Astrocyte (in vitro differentiated cells and primary cell): ENCODE results near the gene ENDOV. TPM values are rescaled to one million over a fixed set of nuclear protein-coding genes. Genes with fewer than 3 reads are reported as not detected.

Source experiments
- DNase-seq: peaks from one replicate; pipeline ENCODE4 v3.0.0-alpha.2; 2010; ENCODE audit warnings: low read depth
- FAIRE-seq: peaks from 2 replicates; lab custom pipeline; 2011; peaks lifted over from hg19 to GRCh38; lab: Jason Lieb, UNC
- H2AFZ ChIP-seq: 2 replicates; pipeline ENCODE4 v1.6.0; 2012; ENCODE audit warnings: low read depth, low read length, inconsistent platforms
- H3K27ac ChIP-seq: 2 replicates; pipeline ENCODE4 v1.5.1; 2011; ENCODE audit warnings: low read depth, low read length, inconsistent platforms
- H3K27me3 ChIP-seq: 2 replicates; pipeline ENCODE4 v1.6.0; 2011; ENCODE audit warnings: low read length, inconsistent platforms; ENCODE audit not compliant: insufficient read depth
- H3K36me3 ChIP-seq: 2 replicates; pipeline ENCODE4 v1.5.1; 2011; ENCODE audit warnings: low read length, inconsistent platforms; ENCODE audit not compliant: insufficient read depth
- H3K4me1 ChIP-seq: 2 replicates; pipeline ENCODE4 v1.5.1; 2011; ENCODE audit warnings: low read length, inconsistent platforms; ENCODE audit not compliant: insufficient read depth
- H3K4me2 ChIP-seq: 2 replicates; pipeline ENCODE4 v1.6.0; 2012; ENCODE audit warnings: low read length, inconsistent platforms
- H3K4me3 ChIP-seq: 2 replicates; pipeline ENCODE4 v1.5.1; 2011; ENCODE audit warnings: low read depth, mild to moderate bottlenecking, low read length, inconsistent platforms; ENCODE audit not compliant: insufficient read depth
- H3K79me2 ChIP-seq: 2 replicates; pipeline ENCODE4 v1.6.0; 2012; ENCODE audit warnings: mild to moderate bottlenecking, low read length, inconsistent platforms; ENCODE audit not compliant: insufficient read depth
- H3K9ac ChIP-seq: 2 replicates; pipeline ENCODE4 v1.6.0; 2012; ENCODE audit warnings: mild to moderate bottlenecking, low read length, inconsistent platforms
- H3K9me3 ChIP-seq: 2 replicates; pipeline ENCODE4 v1.5.1; 2012; ENCODE audit warnings: low read depth, mild to moderate bottlenecking, low read length, inconsistent platforms; ENCODE audit not compliant: insufficient read depth
- H4K20me1 ChIP-seq: 2 replicates; pipeline ENCODE4 v1.6.0; 2012; ENCODE audit warnings: low read length, inconsistent platforms; ENCODE audit not compliant: insufficient read depth
- H3K27ac Mint-ChIP-seq: one replicate; pipeline ENCODE4 v1.8.0; 2021; ENCODE audit warnings: mild to moderate bottlenecking, mixed read lengths; ENCODE audit not compliant: unreplicated experiment
- H3K27me3 Mint-ChIP-seq: one replicate; pipeline ENCODE4 v1.8.0; 2021; ENCODE audit warnings: low read depth, mixed read lengths; ENCODE audit not compliant: unreplicated experiment
- H3K36me3 Mint-ChIP-seq: one replicate; pipeline ENCODE4 v1.8.0; 2021; ENCODE audit warnings: low read depth, mixed read lengths; ENCODE audit not compliant: unreplicated experiment
- H3K4me1 Mint-ChIP-seq: one replicate; pipeline ENCODE4 v1.8.0; 2021; ENCODE audit warnings: low read depth, mixed read lengths; ENCODE audit not compliant: unreplicated experiment
- H3K4me3 Mint-ChIP-seq: one replicate; pipeline ENCODE4 v1.8.0; 2021; ENCODE audit warnings: mild to moderate bottlenecking, moderate library complexity, mixed read lengths; ENCODE audit not compliant: unreplicated experiment
- H3K9me3 Mint-ChIP-seq: one replicate; pipeline ENCODE4 v1.8.0; 2021; ENCODE audit warnings: mild to moderate bottlenecking, mixed read lengths; ENCODE audit not compliant: unreplicated experiment
- CTCF ChIP-seq: IDR thresholded peaks from 2 replicates; pipeline ENCODE4 v1.5.1; 2011; ENCODE audit warnings: low read depth, mild to moderate bottlenecking, inconsistent platforms, low read length, moderate library complexity; ENCODE audit not compliant: insufficient read depth
- EZH2 ChIP-seq: IDR thresholded peaks from 2 replicates; pipeline ENCODE4 v1.6.1; 2012; ENCODE audit warnings: mild to moderate bottlenecking, low read length, inconsistent platforms; ENCODE audit not compliant: insufficient read depth
- total RNA-seq: library from RNA; stranded (reverse); gene quantifications from 2 replicates; pipeline ENCODE4 v1.2.1, GENCODE V29; 2021

The ENDOV gene
- total RNA-seq, 1 donor from 2014 or later: 20.7 TPM

- peaks cover 8% of the 10 kb centered on the region for H3K9me3 ChIP-seq
- H3K79me2 ChIP-seq: no peaks in the 10 kb centered on the region
- H4K20me1 ChIP-seq: no peaks in the 10 kb centered on the region
- H3K4me3 ChIP-seq: no peak overlapping the region
- Mint-ChIP-seq H3K9me3 (peaks cover 4% of the 10 kb centered on the region), H3K4me3 (no peak overlapping the region), H3K27ac (no peak overlapping the region), H3K27me3 (peaks cover 74% of the 10 kb centered on the region), H3K4me1 (peaks cover 2% of the 10 kb centered on the region), H3K36me3 (no peaks in the 10 kb centered on the region)
- H3K9ac ChIP-seq: no peak overlapping the region
- no peak overlapping the region for H3K27ac ChIP-seq
- no peaks in the 10 kb centered on the region for H3K36me3 ChIP-seq
- no peak overlapping the region for H2AFZ ChIP-seq
- no peak for DNase-seq
- FAIRE-seq: no peak
- peaks cover 35% of the 10 kb centered on the region for H3K27me3 ChIP-seq
- H3K4me1 ChIP-seq: peaks cover 10% of the 10 kb centered on the region
- H3K4me2 ChIP-seq: no peak overlapping the region
- TF ChIP-seq CTCF (no peak), EZH2 (no peak)
Measured at GRCh38 chr17:80482555-80483308, 67.8 kb downstream of the ENDOV start.

- no peak overlapping the region for H3K4me3 Mint-ChIP-seq
- H3K4me3 ChIP-seq: no peak overlapping the region
- peaks cover 60% of the 10 kb centered on the region for H3K27me3 Mint-ChIP-seq
- no peak for FAIRE-seq
- H3K36me3 Mint-ChIP-seq: no peaks in the 10 kb centered on the region
- H3K36me3 ChIP-seq: no peaks in the 10 kb centered on the region
- H4K20me1 ChIP-seq: no peaks in the 10 kb centered on the region
- no peaks in the 10 kb centered on the region for H3K79me2 ChIP-seq
- H3K27ac ChIP-seq: no peak overlapping the region
- peaks cover 25% of the 10 kb centered on the region for H3K27me3 ChIP-seq
- no peak overlapping the region for H3K4me2 ChIP-seq
- no peaks in the 10 kb centered on the region for H3K9me3 Mint-ChIP-seq
- TF ChIP-seq CTCF (no peak), EZH2 (no peak)
- H3K9ac ChIP-seq: no peak overlapping the region
- no peaks in the 10 kb centered on the region for H3K4me1 Mint-ChIP-seq
- no peaks in the 10 kb centered on the region for H3K4me1 ChIP-seq
- DNase-seq: no peak
- H3K9me3 ChIP-seq: peaks cover 9% of the 10 kb centered on the region
- no peak overlapping the region for H3K27ac Mint-ChIP-seq
- H2AFZ ChIP-seq: no peak overlapping the region
Measured at GRCh38 chr17:80485846-80486245, 70.9 kb downstream of the ENDOV start.

- H3K27ac ChIP-seq: no peak overlapping the region
- peaks cover 9% of the 10 kb centered on the region for H3K9me3 ChIP-seq
- H3K27me3 ChIP-seq: peaks cover 16% of the 10 kb centered on the region
- no peaks in the 10 kb centered on the region for H3K9me3 Mint-ChIP-seq
- no peaks in the 10 kb centered on the region for H3K36me3 Mint-ChIP-seq
- H3K4me1 Mint-ChIP-seq: peaks cover 3% of the 10 kb centered on the region
- H3K79me2 ChIP-seq: no peaks in the 10 kb centered on the region
- no peaks in the 10 kb centered on the region for H3K4me1 ChIP-seq
- no peak overlapping the region for H3K4me3 ChIP-seq
- DNase-seq (no peak), FAIRE-seq (no peak)
- peaks cover 58% of the 10 kb centered on the region for H3K27me3 Mint-ChIP-seq
- H2AFZ ChIP-seq: no peak overlapping the region
- no peaks in the 10 kb centered on the region for H4K20me1 ChIP-seq
- no peak overlapping the region for H3K27ac Mint-ChIP-seq
- H3K4me2 ChIP-seq: no peak overlapping the region
- H3K9ac ChIP-seq: no peak overlapping the region
- no peaks in the 10 kb centered on the region for H3K36me3 ChIP-seq
- no peak overlapping the region for H3K4me3 Mint-ChIP-seq
- TF ChIP-seq CTCF (no peak), EZH2 (no peak)
Measured at GRCh38 chr17:80486692-80487091, 71.7 kb downstream of the ENDOV start.
